IMR-90 (cell line): Measurements from ENCODE around the gene ZBTB47. TPM values are rescaled to one million over a fixed set of nuclear protein-coding genes. Genes with fewer than 3 reads are reported as not detected.

Experiments
- ATAC-seq: fragments of 200-7000 bp; cut with Tn5 transposase; 2 replicates; pipeline ENCODE4 v1.9.1; 2020; ENCODE audit warnings: low read depth, mild to moderate bottlenecking, moderate library complexity
- BruUV-seq: library from RNA; stranded (reverse); fragments of 400-500 nt; replicated peaks from 2 replicates; lab custom pipeline; 2021; lab: Mats Ljungman, UMichigan
- CTCF ChIA-PET: fragments of 300-600 bp; formaldehyde crosslinking; extraction: SDS; loops from one replicate; lab custom pipeline; 2021; ENCODE audit warnings: antibody characterized with exemption; lab: Yijun Ruan, JAX
- POLR2A ChIA-PET: fragments of 300-600 bp; sonication (Branson Sonifier 250); formaldehyde crosslinking; loops from one replicate; lab custom pipeline; 2022; ENCODE audit warnings: antibody characterized with exemption; ENCODE audit not compliant: unreplicated experiment; lab: Charles Lee
- DNase-seq: peaks from one replicate; pipeline ENCODE4 v3.0.0; 2013
- H2AFZ ChIP-seq: replicated peaks from 2 replicates; pipeline ENCODE3; 2013; ENCODE audit warnings: low read length, mild to moderate bottlenecking; ENCODE audit not compliant: poor library complexity
- H2AK5ac ChIP-seq: 2 replicates; pipeline ENCODE4 v1.6.1; 2013; ENCODE audit warnings: low read depth, low read length, inconsistent platforms
- H2AK9ac ChIP-seq: replicated peaks from 2 replicates; pipeline ENCODE3; 2013; ENCODE audit warnings: mild to moderate bottlenecking, low read depth, low read length, moderate library complexity; ENCODE audit not compliant: poor library complexity
- H2BK120ac ChIP-seq: 2 replicates; pipeline ENCODE4 v1.6.1; 2013; ENCODE audit warnings: low read depth, low read length, inconsistent platforms
- H2BK15ac ChIP-seq: 3 replicates; pipeline ENCODE4 v1.6.1; 2013; ENCODE audit warnings: low read depth, low read length, inconsistent platforms
- H2BK20ac ChIP-seq: 2 replicates; pipeline ENCODE4 v1.6.1; 2013; ENCODE audit warnings: low read depth, mild to moderate bottlenecking, inconsistent platforms, low read length, moderate library complexity
- H2BK5ac ChIP-seq: 2 replicates; pipeline ENCODE4 v1.6.1; 2013; ENCODE audit warnings: mild to moderate bottlenecking, low read depth, low read length, inconsistent platforms; ENCODE audit not compliant: poor library complexity, severe bottlenecking
- H3K14ac ChIP-seq: replicated peaks from 2 replicates; pipeline ENCODE4 v1.6.1; 2013; ENCODE audit warnings: low read depth, low read length, inconsistent platforms
- H3K18ac ChIP-seq: 2 replicates; pipeline ENCODE4 v1.6.1; 2013; ENCODE audit warnings: low read depth, low read length, control low read depth
- H3K23ac ChIP-seq: 2 replicates; pipeline ENCODE4 v1.6.1; 2013; ENCODE audit warnings: low read depth, low read length, inconsistent platforms
- H3K27ac ChIP-seq: 2 replicates; pipeline ENCODE4 v1.5.1; 2013; ENCODE audit warnings: mild to moderate bottlenecking, control low read depth, low read length; ENCODE audit not compliant: insufficient read depth
- H3K27me3 ChIP-seq: 2 replicates; pipeline ENCODE4 v1.6.1; 2013; ENCODE audit warnings: low read length; ENCODE audit not compliant: control insufficient read depth, insufficient read depth
- H3K36me3 ChIP-seq: 2 replicates; pipeline ENCODE4 v1.6.1; 2013; ENCODE audit warnings: low read length, mixed read lengths; ENCODE audit not compliant: control insufficient read depth, insufficient read depth
- H3K4ac ChIP-seq: 2 replicates; pipeline ENCODE4 v1.6.1; 2013; ENCODE audit warnings: low read depth, low read length, inconsistent platforms
- H3K4me1 ChIP-seq: 2 replicates; pipeline ENCODE4 v1.6.1; 2013; ENCODE audit warnings: low read length, mixed read lengths; ENCODE audit not compliant: control insufficient read depth, insufficient read depth
- H3K4me2 ChIP-seq: 2 replicates; pipeline ENCODE4 v1.6.1; 2013; ENCODE audit warnings: low read depth, mild to moderate bottlenecking, control low read depth, low read length, moderate library complexity
- H3K4me3 ChIP-seq: 2 replicates; pipeline ENCODE4 v1.5.1; 2013; ENCODE audit warnings: low read depth, mild to moderate bottlenecking, control low read depth, low read length, moderate library complexity; ENCODE audit not compliant: insufficient read depth
- H3K56ac ChIP-seq: 2 replicates; pipeline ENCODE4 v1.6.1; 2013; ENCODE audit warnings: low read length, inconsistent platforms; ENCODE audit not compliant: insufficient read depth; ENCODE audit errors: extremely low read depth
- H3K79me1 ChIP-seq, 2 experiments: 2 replicates each; pipeline ENCODE4 v1.6.1; 2013; ENCODE audit warnings: low read length in 2 of 2, inconsistent platforms in 1 of 2, low read depth in 1 of 2
- H3K9ac ChIP-seq: 2 replicates; pipeline ENCODE4 v1.6.1; 2013; ENCODE audit warnings: low read depth, low read length, control low read depth
- H3K9me1 ChIP-seq: 2 replicates; pipeline ENCODE4 v1.6.1; 2013; ENCODE audit warnings: low read length, inconsistent platforms; ENCODE audit not compliant: insufficient read depth
- H3K9me3 ChIP-seq: 2 replicates; pipeline ENCODE4 v1.6.1; 2013; ENCODE audit warnings: low read length; ENCODE audit not compliant: control insufficient read depth, insufficient read depth
- H4K20me1 ChIP-seq: 2 replicates; pipeline ENCODE4 v1.6.1; 2013; ENCODE audit warnings: low read length, inconsistent platforms; ENCODE audit not compliant: insufficient read depth
- H4K5ac ChIP-seq: 2 replicates; pipeline ENCODE4 v1.6.1; 2013; ENCODE audit warnings: mild to moderate bottlenecking, low read depth, low read length, control low read depth
- H4K8ac ChIP-seq, 2 experiments: 2 replicates each; pipeline ENCODE4 v1.6.1; 2013; ENCODE audit warnings: low read depth in 2 of 2, low read length in 2 of 2, control low read depth in 1 of 2, inconsistent platforms in 1 of 2
- H4K91ac ChIP-seq: 2 replicates; pipeline ENCODE4 v1.6.1; 2013; ENCODE audit warnings: low read depth, low read length, inconsistent platforms; ENCODE audit not compliant: insufficient read depth
- CTCF ChIP-seq: conservative IDR thresholded peaks from 2 replicates; pipeline ENCODE4 v1.5.1; 2012; ENCODE audit warnings: mild to moderate bottlenecking, low read depth, low read length, improper control_type of control experiment
- MAZ ChIP-seq: IDR thresholded peaks from 2 replicates; pipeline ENCODE4 v1.6.1; 2012; ENCODE audit warnings: low read depth, mild to moderate bottlenecking, low read length, improper control_type of control experiment, moderate library complexity, borderline replicate concordance
- POLR2A ChIP-seq: IDR thresholded peaks from 2 replicates; pipeline ENCODE4 v1.6.1; 2012; ENCODE audit warnings: mild to moderate bottlenecking, low read depth, low read length
- RFX5 ChIP-seq: IDR thresholded peaks from 2 replicates; pipeline ENCODE4 v1.8.0; 2012; ENCODE audit warnings: low read depth, mild to moderate bottlenecking, low read length, moderate library complexity
- USF2 ChIP-seq: fragments of 150-350 bp; IDR thresholded peaks from 2 replicates; pipeline ENCODE4 v1.6.1; 2017; ENCODE audit warnings: mild to moderate bottlenecking, antibody characterized with exemption, low read length, low read depth
- WGBS, 2 experiments: methylation state at CpG; one replicate each; pipeline versions ENCODE4 v1.1.5 to v1.1.7; 2013; ENCODE audit warnings: missing lambda C conversion rate in 2 of 2; ENCODE audit not compliant: insufficient read length in 1 of 2; ENCODE audit errors: extremely low coverage in 2 of 2; 5-methylcytosine and 5-hydroxymethylcytosine counted together
- dilution Hi-C: fragments of 300-500 bp; cut with HindIII; formaldehyde crosslinking; loops from one replicate; pipeline ENCODE4 v1.14.3; 2018; ENCODE audit warnings: low sequenced_read_pairs; ENCODE audit not compliant: unreplicated experiment
- in situ Hi-C: fragments of 300-500 bp; cut with MboI; formaldehyde crosslinking; loops from 3 replicates; pipeline ENCODE4 v1.14.3; 2019; ENCODE audit warnings: low sequenced_read_pairs, inconsistent platforms, mixed read lengths
- intact Hi-C: fragments of 100-400 bp; cut with micrococcal nuclease; formaldehyde crosslinking; loops from 2 replicates; pipeline ENCODE4 v1.10.0; 2022
- polyA plus RNA-seq, 3 experiments: library from polyadenylated mRNA; depleted of rRNA; stranded (reverse); fragments of >200 nt; gene quantifications; 2 replicates each; pipeline ENCODE4 v1.2.3, GENCODE V29; 2012; ENCODE audit warnings: low replicate concordance in 1 of 3
- total RNA-seq: library from RNA; depleted of rRNA; stranded (reverse); fragments of >200 nt; gene quantifications from 2 replicates; pipeline ENCODE4 v1.2.3, GENCODE V29; 2012

ZBTB47 gene
- total and polyA plus RNA-seq, 2 of the 4 experiments (the other 2 are of a cell fraction) = 10.9 to 16.8 TPM

- H3K36me3 ChIP-seq = no peaks in the 10 kb centered on the region
- dilution Hi-C loops = no loop called here
Observed at GRCh38 chr3:42699511-42699971, 46.0 kb downstream of the ZBTB47 start.

More at GRCh38 chr3:42699511-42699971, 46.0 kb downstream of the ZBTB47 start:
- Histone ChIP-seq H3K9me1 (no peaks in the 10 kb centered on the region; the same call in 1 of the 2 replicates), H4K91ac (no peak overlapping the region), H2BK5ac (no peak overlapping the region), H2AK9ac (no peak overlapping the region), H3K27ac (no peak overlapping the region), H2BK120ac (no peak overlapping the region), H3K9ac (no peak overlapping the region), H3K4ac (no peak overlapping the region), H2BK20ac (no peak overlapping the region), H2AK5ac (no peak overlapping the region), H3K4me3 (no peak overlapping the region), H3K14ac (no peak overlapping the region), H3K4me1 (no peaks in the 10 kb centered on the region), H4K8ac (no peak overlapping the region), H3K9me3 (no peaks in the 10 kb centered on the region), H3K4me2 (no peak overlapping the region), H4K5ac (no peak overlapping the region), H3K79me1 (no peaks in the 10 kb centered on the region), H2AFZ (no peak overlapping the region), H3K23ac (no peak overlapping the region), H3K27me3 (peaks cover 44% of the 10 kb centered on the region; the same call in 1 of the 2 replicates), H2BK15ac (no peak overlapping the region), H3K18ac (no peak overlapping the region), H4K20me1 (no peaks in the 10 kb centered on the region; the same call in 1 of the 2 replicates), H3K56ac (no peak overlapping the region)
- no peak for TF ChIP-seq MAZ
- no peak for TF ChIP-seq POLR2A
- no peak for TF ChIP-seq CTCF
- TF ChIP-seq USF2 = no peak
- TF ChIP-seq RFX5 = no peak
- in situ Hi-C loops (no loop called here), intact Hi-C loops (no loop called here)
- CTCF ChIA-PET = no interaction called here
- ATAC-seq (no peak), DNase-seq (no peak)
- BruUV-seq = no TSS peak
- POLR2A ChIA-PET = no interaction called here
- WGBS, 2 experiments = 58% methylated on average over 2 of the region's 10 CpGs; no CpG with 5 or more reads in 1 of the 2 experiments
